GM12878 (cell line): ENCODE results near the gene NMNAT3. TPM values are rescaled to one million over a fixed set of nuclear protein-coding genes. Genes with fewer than 3 reads are reported as not detected.

Experiments
- ATAC-seq: fragments of 200-7000 bp; cut with Tn5 transposase; 3 replicates; pipeline ENCODE4 v1.9.1; 2020; ENCODE audit warnings: mild to moderate bottlenecking, moderate library complexity
- BruUV-seq: library from RNA; stranded (reverse); fragments of 400-500 nt; replicated peaks from 2 replicates; lab custom pipeline; 2021; lab: Mats Ljungman, UMichigan
- CTCF ChIA-PET: fragments of 300-600 bp; sonication (Branson Sonifier 250); formaldehyde crosslinking; extraction: SDS; loops from one replicate; lab custom pipeline; 2021; ENCODE audit warnings: inconsistent platforms; lab: Yijun Ruan, JAX
- POLR2A ChIA-PET: fragments of 350-600 bp; formaldehyde crosslinking; extraction: SDS; loops from one replicate; lab custom pipeline; 2021; ENCODE audit warnings: inconsistent platforms; lab: Charles Lee
- RAD21 ChIA-PET: fragments of 300-600 bp; sonication (Branson Sonifier 250); formaldehyde crosslinking; loops from one replicate; lab custom pipeline; 2023; ENCODE audit warnings: antibody characterized with exemption; ENCODE audit not compliant: unreplicated experiment; lab: Charles Lee
- SMC1A ChIA-PET: fragments of 300-600 bp; sonication (Branson Sonifier 250); formaldehyde crosslinking; loops from one replicate; lab custom pipeline; 2023; ENCODE audit not compliant: unreplicated experiment, uncharacterized antibody; lab: Charles Lee
- DNase-seq: peaks from one replicate; pipeline ENCODE4 v3.0.0-alpha.2; 2011; ENCODE audit warnings: low read depth, low spot score
- FAIRE-seq: peaks from 3 replicates; lab custom pipeline; 2011; peaks lifted over from hg19 to GRCh38; lab: Jason Lieb, UNC
- H2AFZ ChIP-seq: 2 replicates; pipeline ENCODE4 v1.6.0; 2011; ENCODE audit warnings: low read depth, low read length, control low read depth; ENCODE audit not compliant: control insufficient read depth
- H3K27ac ChIP-seq: 2 replicates; pipeline ENCODE4 v1.5.1; 2011; ENCODE audit warnings: control low read depth; ENCODE audit not compliant: control insufficient read depth, insufficient read depth
- H3K27me3 ChIP-seq, 2 experiments: replicated peaks in 1 of 2; 2 replicates each; pipeline versions ENCODE4 v1.6.0 to v1.6.1; 2011; ENCODE audit warnings: low read length in 1 of 2; ENCODE audit not compliant: control insufficient read depth in 2 of 2, insufficient read depth in 2 of 2
- H3K36me3 ChIP-seq, 2 experiments: 2 replicates each; pipeline ENCODE4 v1.5.1; 2011; ENCODE audit warnings: low read length in 1 of 2; ENCODE audit not compliant: control insufficient read depth in 2 of 2, insufficient read depth in 2 of 2
- H3K4me1 ChIP-seq: 2 replicates; pipeline ENCODE4 v1.6.1; 2011; ENCODE audit warnings: mild to moderate bottlenecking, low read length, moderate library complexity, mixed read lengths; ENCODE audit not compliant: control insufficient read depth, insufficient read depth
- H3K4me2 ChIP-seq: 2 replicates; pipeline ENCODE4 v1.6.0; 2011; ENCODE audit warnings: control low read depth; ENCODE audit not compliant: control insufficient read depth, insufficient read depth
- H3K4me3 ChIP-seq: fragments of 200-600 bp; sonication (generic); 2 replicates; pipeline ENCODE4 v1.5.1; 2016
- H3K79me2 ChIP-seq: 2 replicates; pipeline ENCODE4 v1.6.0; 2011; ENCODE audit warnings: low read length; ENCODE audit not compliant: control insufficient read depth, insufficient read depth
- H3K9ac ChIP-seq: 2 replicates; pipeline ENCODE4 v1.8.0; 2011; ENCODE audit warnings: low read length, control low read depth, mixed read lengths; ENCODE audit not compliant: control insufficient read depth, insufficient read depth
- H3K9me3 ChIP-seq: replicated peaks from 3 replicates; pipeline ENCODE4 v1.5.1; 2011; ENCODE audit warnings: mild to moderate bottlenecking, low read length; ENCODE audit not compliant: control insufficient read depth, insufficient read depth
- H4K20me1 ChIP-seq: 2 replicates; pipeline ENCODE4 v1.6.0; 2011; ENCODE audit not compliant: control insufficient read depth, insufficient read depth
- ASH2L ChIP-seq: fragments of 300-600, 200-600 bp; sonication (generic); IDR thresholded peaks from 2 replicates; pipeline ENCODE4 v1.6.1; 2017; ENCODE audit warnings: low read depth, mild to moderate bottlenecking, borderline replicate concordance
- CHD1 ChIP-seq: IDR thresholded peaks from 2 replicates; pipeline ENCODE4 v1.6.1; 2012; ENCODE audit warnings: low read depth, low read length, improper control_type of control experiment
- CREM ChIP-seq: IDR thresholded peaks from 2 replicates; pipeline ENCODE4 v1.6.1; 2014; ENCODE audit warnings: antibody characterized with exemption, low read depth
- DPF2 ChIP-seq: fragments of 450-650 bp; IDR thresholded peaks from 2 replicates; pipeline ENCODE4 v1.6.1; 2017; ENCODE audit warnings: mild to moderate bottlenecking
- HDAC6 ChIP-seq: fragments of 200-600 bp; sonication (generic); IDR thresholded peaks from one replicate; pipeline ENCODE4 v1.8.0; 2017; ENCODE audit warnings: antibody characterized with exemption; ENCODE audit not compliant: unreplicated experiment
- NFYA ChIP-seq: IDR thresholded peaks from 2 replicates; pipeline ENCODE4 v1.6.1; 2011; ENCODE audit warnings: low read depth, mild to moderate bottlenecking, low read length, improper control_type of control experiment, borderline replicate concordance
- NRF1 ChIP-seq: conservative IDR thresholded peaks from 2 replicates; pipeline ENCODE4 v1.6.1; 2011; ENCODE audit warnings: mild to moderate bottlenecking, low read depth, low read length, improper control_type of control experiment
- STAT1 ChIP-seq: fragments of 450-650 bp; conservative IDR thresholded peaks from 2 replicates; pipeline ENCODE4 v1.6.1; 2014; ENCODE audit warnings: antibody characterized with exemption, mild to moderate bottlenecking
- ZNF207 ChIP-seq: fragments of 450-650 bp; IDR thresholded peaks from 2 replicates; pipeline ENCODE4 v1.6.1; 2014; ENCODE audit warnings: antibody characterized with exemption, mild to moderate bottlenecking, borderline replicate concordance
- ZSCAN29 ChIP-seq: fragments of 450-650 bp; IDR thresholded peaks from 2 replicates; pipeline ENCODE4 v1.6.1; 2017; ENCODE audit warnings: mild to moderate bottlenecking, moderate library complexity
- WGBS: methylation state at CpG from one replicate; pipeline ENCODE4 v1.1.6; 2016; ENCODE audit warnings: low lambda C conversion rate; ENCODE audit not compliant: insufficient replicate concordance, insufficient coverage; ENCODE audit errors: missing lambda C conversion rate; 5-methylcytosine and 5-hydroxymethylcytosine counted together
- in situ Hi-C: fragments of 300-500 bp; cut with MboI; formaldehyde crosslinking; loops from 9 replicates; pipeline ENCODE4 v1.14.3; 2018; ENCODE audit warnings: mixed read lengths
- intact Hi-C: fragments of 100-400 bp; cut with micrococcal nuclease; formaldehyde crosslinking; loops from one replicate; pipeline ENCODE4 v1.14.2; 2022; ENCODE audit not compliant: unreplicated experiment
- polyA plus RNA-seq, 11 experiments: library from polyadenylated mRNA; depleted of rRNA in 4 of 11; unstranded in 6 of 11; stranded (reverse) in 5 of 11; fragments of >200 nt; fragmentation: Nextera tagmentation in 4 of 11; fragmentation: Illumina TruSeq in 1 of 11; extraction: Ambion mirVana in 4 of 11; extraction: Trizol in 1 of 11; gene quantifications; 1 replicate in 1 of 11; 2 replicates in 10 of 11; pipeline versions ENCODE4 v1.2.1 to v1.2.3, GENCODE V29; 2011 to 2016; ENCODE audit warnings: inconsistent platforms in 2 of 11, missing spikeins in 2 of 11, low read depth in 1 of 11
- total RNA-seq, 4 experiments: library from RNA; depleted of rRNA in 3 of 4; stranded (reverse); fragments of >200 nt in 3 of 4; fragmentation: Illumina TruSeq in 1 of 4; extraction: Trizol in 1 of 4; gene quantifications; 2 replicates each; pipeline versions ENCODE4 v1.2.1 to v1.2.3, GENCODE V29; 2013 to 2021
- TF ChIP-seq, protein P1 (sequence below): fragments of 450-650 bp; formaldehyde crosslinking; IDR thresholded peaks from 2 replicates; pipeline ENCODE4 v1.5.0; 2022; ENCODE audit warnings: mild to moderate bottlenecking, missing genetic modification characterization

Gene NMNAT3
- total and polyA plus RNA-seq, 10 of the 15 experiments (the other 5 are each of a cell fraction or from before 2014, with no cell fraction given): under 0.01 to 0.92 (median 0.08) TPM; not detected in 4

DNA sequence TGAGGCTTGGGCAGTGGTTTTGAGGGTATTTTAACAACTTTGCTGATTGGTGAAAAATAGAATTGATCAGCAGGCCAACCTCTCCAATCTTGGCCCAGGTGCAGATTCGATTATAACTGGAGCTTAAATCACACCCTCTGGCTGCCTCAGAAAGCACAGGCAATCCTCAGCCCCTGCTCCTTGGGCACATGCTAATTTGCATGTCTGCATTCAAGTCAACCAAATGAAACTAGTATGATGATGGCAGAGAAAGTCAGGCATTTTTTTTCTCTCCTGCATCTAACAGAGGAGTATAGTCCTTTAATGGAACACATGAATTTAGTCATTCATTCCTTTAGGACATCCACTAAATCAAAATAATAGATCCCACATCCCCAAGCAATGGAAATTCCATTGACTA, 16.8 kb upstream of the NMNAT3 start:
- CTCF ChIA-PET: no interaction called here
- H3K9me3 ChIP-seq: no peaks in the 10 kb centered on the region
- TF ChIP-seq NRF1: no peak
- no peak for TF ChIP-seq STAT1
- TF ChIP-seq NFYA: no peak
- no peak for TF ChIP-seq HDAC6
- TF ChIP-seq ZSCAN29: no peak
- TF ChIP-seq CHD1: no peak
- TF ChIP-seq CREM: no peak
- TF ChIP-seq, all 136 proteins: peak for 0
- no peak overlapping the region for H2AFZ ChIP-seq
- RAD21 ChIA-PET: no interaction called here
- 0% methylated on average over 1 of the region's 1 CpG for WGBS
- FAIRE-seq (no peak), ATAC-seq (no peak), DNase-seq (no peak)
- H3K36me3 ChIP-seq: no peaks in the 10 kb centered on the region
- H3K27me3 ChIP-seq: peaks cover 0 to 2% of the 10 kb centered on the region in 2 experiments; a peak in 1 of 4 replicates
- no peak overlapping the region for H3K9ac ChIP-seq
- no peak overlapping the region for H3K4me3 ChIP-seq
- no peak overlapping the region for H3K27ac ChIP-seq
- in situ Hi-C loops (no loop called here), intact Hi-C loops (no loop called here)
- no peak overlapping the region for H3K4me2 ChIP-seq
- BruUV-seq: no TSS peak
- H4K20me1 ChIP-seq: no peaks in the 10 kb centered on the region
- H3K79me2 ChIP-seq: no peaks in the 10 kb centered on the region
- SMC1A ChIA-PET: no interaction called here
- no peaks in the 10 kb centered on the region for H3K4me1 ChIP-seq
- POLR2A ChIA-PET: no interaction called here

DNA sequence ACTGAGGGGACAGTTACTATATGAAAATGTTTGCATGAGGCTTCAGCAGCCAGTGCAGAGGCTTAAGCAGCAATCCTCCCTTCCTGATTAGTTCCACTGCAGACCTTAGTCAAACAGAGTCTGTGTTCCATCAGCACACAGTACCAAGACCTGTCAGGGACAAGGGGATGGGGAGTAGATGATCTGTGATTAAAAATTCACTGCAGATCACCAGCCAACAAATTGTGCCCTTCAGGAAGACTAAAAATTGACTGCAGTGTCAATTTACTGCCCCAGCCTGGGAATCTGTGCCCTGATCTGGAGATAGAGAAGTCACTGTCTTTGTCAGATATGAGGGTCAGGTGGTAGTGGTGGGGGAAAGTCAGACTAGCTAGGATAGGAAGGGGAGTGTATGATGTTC, 13.8 kb upstream of the NMNAT3 start:
- intact Hi-C loops (no loop called here), in situ Hi-C loops (no loop called here)
- FAIRE-seq (no peak), DNase-seq (no peak), ATAC-seq (no peak)
- ChIA-PET SMC1A (no interaction called here), POLR2A (no interaction called here), CTCF (no interaction called here), RAD21 (no interaction called here)
- Histone ChIP-seq H3K27me3 (no peaks in the 10 kb centered on the region; a peak in 2 of 4 replicates), H3K36me3 (no peaks in the 10 kb centered on the region), H3K4me1 (no peaks in the 10 kb centered on the region), H3K79me2 (no peaks in the 10 kb centered on the region), H3K9me3 (no peaks in the 10 kb centered on the region), H3K4me2 (no peak overlapping the region), H3K27ac (no peak overlapping the region), H3K4me3 (no peak overlapping the region), H4K20me1 (no peaks in the 10 kb centered on the region), H3K9ac (no peak overlapping the region), H2AFZ (no peak overlapping the region)
- TF ChIP-seq ASH2L (no peak), ZNF207 (no peak), DPF2 (no peak)
- TF ChIP-seq, protein P1, sequence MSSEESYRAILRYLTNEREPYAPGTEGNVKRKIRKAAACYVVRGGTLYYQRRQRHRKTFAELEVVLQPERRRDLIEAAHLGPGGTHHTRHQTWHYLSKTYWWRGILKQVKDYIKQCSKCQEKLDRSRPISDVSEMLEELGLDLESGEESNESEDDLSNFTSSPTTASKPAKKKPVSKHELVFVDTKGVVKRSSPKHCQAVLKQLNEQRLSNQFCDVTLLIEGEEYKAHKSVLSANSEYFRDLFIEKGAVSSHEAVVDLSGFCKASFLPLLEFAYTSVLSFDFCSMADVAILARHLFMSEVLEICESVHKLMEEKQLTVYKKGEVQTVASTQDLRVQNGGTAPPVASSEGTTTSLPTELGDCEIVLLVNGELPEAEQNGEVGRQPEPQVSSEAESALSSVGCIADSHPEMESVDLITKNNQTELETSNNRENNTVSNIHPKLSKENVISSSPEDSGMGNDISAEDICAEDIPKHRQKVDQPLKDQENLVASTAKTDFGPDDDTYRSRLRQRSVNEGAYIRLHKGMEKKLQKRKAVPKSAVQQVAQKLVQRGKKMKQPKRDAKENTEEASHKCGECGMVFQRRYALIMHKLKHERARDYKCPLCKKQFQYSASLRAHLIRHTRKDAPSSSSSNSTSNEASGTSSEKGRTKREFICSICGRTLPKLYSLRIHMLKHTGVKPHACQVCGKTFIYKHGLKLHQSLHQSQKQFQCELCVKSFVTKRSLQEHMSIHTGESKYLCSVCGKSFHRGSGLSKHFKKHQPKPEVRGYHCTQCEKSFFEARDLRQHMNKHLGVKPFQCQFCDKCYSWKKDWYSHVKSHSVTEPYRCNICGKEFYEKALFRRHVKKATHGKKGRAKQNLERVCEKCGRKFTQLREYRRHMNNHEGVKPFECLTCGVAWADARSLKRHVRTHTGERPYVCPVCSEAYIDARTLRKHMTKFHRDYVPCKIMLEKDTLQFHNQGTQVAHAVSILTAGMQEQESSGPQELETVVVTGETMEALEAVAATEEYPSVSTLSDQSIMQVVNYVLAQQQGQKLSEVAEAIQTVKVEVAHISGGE (CRISPR knock-in tag): no peak
- no TSS peak for BruUV-seq
